ENCODE measurements around the gene EXOC3L4. TPM values are rescaled to one million over a fixed set of nuclear protein-coding genes. Genes with fewer than 3 reads are reported as not detected.

Gene EXOC3L4
- total and polyA plus RNA-seq, 2 of the 8 experiments (the other 6 are each of a cell fraction or from before 2014, with no cell fraction given): 0.45 to 0.57 TPM

DNA sequence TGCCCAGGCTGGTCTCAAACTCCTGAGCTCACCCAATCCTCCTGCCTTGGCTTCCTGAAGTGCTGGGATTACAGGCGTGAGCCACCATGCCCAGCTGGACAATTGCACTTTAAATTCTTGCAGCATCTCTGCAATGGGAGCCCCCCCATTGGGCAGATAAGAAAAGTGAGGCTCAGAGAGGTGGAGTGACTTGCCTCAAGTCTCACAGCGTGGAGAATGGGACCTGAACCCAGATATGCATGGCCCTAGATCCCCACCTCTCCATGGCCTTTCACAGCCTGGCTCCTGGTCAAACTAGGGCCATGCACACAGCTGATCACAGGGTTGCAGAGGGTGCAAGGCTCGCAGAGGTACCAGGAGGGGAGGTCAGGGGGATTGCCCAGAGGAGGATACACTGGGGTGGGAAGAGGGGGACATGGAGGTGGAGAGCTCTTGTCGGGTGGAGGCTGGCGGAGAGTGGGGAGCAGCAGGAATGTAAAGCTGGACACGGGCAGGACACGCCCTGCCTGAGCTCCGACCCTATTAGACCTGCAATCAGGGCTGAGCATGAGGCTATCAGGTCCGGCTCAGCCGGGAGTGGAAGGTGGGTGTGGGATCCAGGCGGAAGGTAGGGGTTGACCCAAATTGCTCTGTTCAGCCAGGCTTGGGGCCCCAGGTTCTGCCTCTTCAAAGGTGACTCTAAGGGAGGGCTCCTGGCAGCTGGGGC lies 6.9 kb downstream of the EXOC3L4 start:
- Histone ChIP-seq H2BK15ac (ENCODE audit: low read length) (no peak overlapping the region), H3K27me3 (replicated peaks in 1 of 4; ENCODE audit: control insufficient read depth in 3 of 4, extremely low read depth in 1 of 4, insufficient read depth in 3 of 4, low read length in 3 of 4) (peaks cover 7 to 42% (median 34%) of the 10 kb centered on the region in 4 experiments), H4K5ac (ENCODE audit: insufficient read length, low read depth, low read length) (no peak overlapping the region), H3K4me3 (ENCODE audit: extremely low read depth in 1 of 4, insufficient read depth in 2 of 4, low read depth in 3 of 4, low read length in 4 of 4) (no peak overlapping the region), H3K4ac (replicated peaks; ENCODE audit: insufficient read length, low read depth, low read length) (no peak overlapping the region), H2BK5ac (ENCODE audit: low read depth, low read length) (no peak overlapping the region), H3K4me2 (ENCODE audit: insufficient read depth in 1 of 2, low read depth in 2 of 2, low read length in 2 of 2) (no peak overlapping the region), H2BK12ac (ENCODE audit: low read depth, low read length) (0 out of 2 replicates have a peak overlapping the region, but pooled peaks have one; percentile 14), H3K23me2 (ENCODE audit: low read depth, low read length) (peaks cover 3% of the 10 kb centered on the region; the same call in 1 of the 2 replicates), H3K9ac (replicated peaks in 1 of 4; ENCODE audit: extremely low read depth in 1 of 4, low read depth in 3 of 4, low read length in 3 of 4) (no peak overlapping the region), H2BK120ac (replicated peaks; ENCODE audit: low read depth, low read length) (no peak overlapping the region), H4K91ac (replicated peaks; ENCODE audit: insufficient read length, low read length) (peak overlapping the region; percentile 45), H4K20me1 (replicated peaks in 1 of 2; ENCODE audit: control insufficient read depth in 1 of 2, insufficient read depth in 2 of 2, low read length in 2 of 2) (peaks cover 0 to 3% of the 10 kb centered on the region in 2 experiments), H3K27ac (ENCODE audit: low read depth, low read length) (no peak overlapping the region), H3K79me1 (ENCODE audit: low read depth, low read length) (no peaks in the 10 kb centered on the region), H3K36me3 (ENCODE audit: control insufficient read depth in 2 of 4, insufficient read depth in 4 of 4, low read length in 3 of 4) (no peaks in the 10 kb centered on the region), H3K79me2 (ENCODE audit: control insufficient read depth in 1 of 2, insufficient read depth in 2 of 2, low read length in 2 of 2) (no peaks in the 10 kb centered on the region), H3K4me1 (replicated peaks in 1 of 4; ENCODE audit: control insufficient read depth in 3 of 4, insufficient read depth in 4 of 4, low read length in 3 of 4) (peaks cover 0 to 31% (median 17%) of the 10 kb centered on the region in 4 experiments; a peak in 6 of 7 replicates), H2BK20ac (ENCODE audit: low read length) (peak overlapping the region; percentile 43; the same call in 1 of the 2 replicates), H4K8ac (ENCODE audit: extremely low read depth, insufficient read depth, low read length) (no peak overlapping the region), H2AK5ac (ENCODE audit: low read depth, low read length) (no peak overlapping the region), H3K18ac (ENCODE audit: extremely low read depth, low read length) (no peak overlapping the region), H3K23ac (ENCODE audit: insufficient read length) (no peak overlapping the region), H2AFZ (ENCODE audit: low read length) (no peak overlapping the region), H3K56ac (replicated peaks; ENCODE audit: insufficient read length, low read depth, low read length) (no peak overlapping the region), H3K9me3 (ENCODE audit: insufficient read depth in 2 of 2, low read depth in 1 of 2, low read length in 1 of 2) (no peaks in the 10 kb centered on the region), H3K14ac (ENCODE audit: insufficient read length) (no peak overlapping the region)
- DNase-seq (ENCODE audit: low read depth in 1 of 2, low spot score in 2 of 2) (no peak), FAIRE-seq (no peak)
- CTCF ChIA-PET (ENCODE audit: partially characterized antibody): interaction anchor here (1.1 to 10.4 kb wide), 8 partner anchors 8 to 200 kb away, joined by 3 to 276 read pairs (median 20); partner anchors contain the start of genes LBHD2 and TNFAIP2
- 92% methylated on average over 11 of the region's 11 CpGs; no CpG with 5 or more reads in 1 of the 2 experiments for WGBS, 2 experiments (ENCODE audit: extremely low coverage in 1 of 2, insufficient coverage in 1 of 2, insufficient read length in 1 of 2, insufficient replicate concordance in 2 of 2, low coverage in 1 of 2, low lambda C conversion rate in 2 of 2, missing lambda C conversion rate in 1 of 2)
- no peak for TF ChIP-seq MAFK (IDR thresholded peaks at IDR 0.05; ENCODE audit: low read depth, low read length)
- no peak for TF ChIP-seq KDM5A (IDR thresholded peaks at IDR 0.05; ENCODE audit: low read length)
- no peak for TF ChIP-seq POLR2A (IDR thresholded peaks at IDR 0.05; ENCODE audit: control extremely low read depth in 1 of 2, low read depth in 2 of 2, low read length in 2 of 2)
- TF ChIP-seq TAF1 (IDR thresholded peaks at IDR 0.05; ENCODE audit: low read depth, low read length): no peak
- no peak for TF ChIP-seq FOSL1 (IDR thresholded peaks at IDR 0.05; ENCODE audit: insufficient read depth, low read depth, low read length)
- TF ChIP-seq NANOG (IDR thresholded peaks at IDR 0.05; ENCODE audit: insufficient read depth, low read depth, low read length, poor library complexity, severe bottlenecking): no peak
- no peak for TF ChIP-seq SIX5 (IDR thresholded peaks at IDR 0.05; ENCODE audit: low read depth, low read length)
- no peak for TF ChIP-seq CBX5 (IDR thresholded peaks at IDR 0.05; ENCODE audit: low read depth, low read length)
- TF ChIP-seq KDM4A (IDR thresholded peaks at IDR 0.05; ENCODE audit: low read depth, low read length, severe bottlenecking): no peak
- TF ChIP-seq JUN (IDR thresholded peaks at IDR 0.05; ENCODE audit: low read depth, low read length): no peak
- POLR2A ChIA-PET (ENCODE audit: partially characterized antibody): interaction anchor here (0.7 to 1.3 kb wide), 4 partner anchors 115 to 234 kb away, joined by 3 to 4 read pairs (median 4); no protein-coding TSS in a partner anchor

Data from H1 (cell line).